GM18498 (cell line): ENCODE measurements around the gene MLXIP.
"Not testable (repeated sequence)": the region's sequence is repeated elsewhere in the genome, so short reads cannot be mapped to it uniquely, and the experiment has no call there.

ENCODE experiments used
- ATAC-seq: cut with Tn5 transposase; IDR thresholded peaks from one replicate; pipeline ENCODE4 v1.9.1; 2021; ENCODE audit warnings: mild to moderate bottlenecking, moderate library complexity; ENCODE audit not compliant: unreplicated experiment

The MLXIP gene

DNA sequence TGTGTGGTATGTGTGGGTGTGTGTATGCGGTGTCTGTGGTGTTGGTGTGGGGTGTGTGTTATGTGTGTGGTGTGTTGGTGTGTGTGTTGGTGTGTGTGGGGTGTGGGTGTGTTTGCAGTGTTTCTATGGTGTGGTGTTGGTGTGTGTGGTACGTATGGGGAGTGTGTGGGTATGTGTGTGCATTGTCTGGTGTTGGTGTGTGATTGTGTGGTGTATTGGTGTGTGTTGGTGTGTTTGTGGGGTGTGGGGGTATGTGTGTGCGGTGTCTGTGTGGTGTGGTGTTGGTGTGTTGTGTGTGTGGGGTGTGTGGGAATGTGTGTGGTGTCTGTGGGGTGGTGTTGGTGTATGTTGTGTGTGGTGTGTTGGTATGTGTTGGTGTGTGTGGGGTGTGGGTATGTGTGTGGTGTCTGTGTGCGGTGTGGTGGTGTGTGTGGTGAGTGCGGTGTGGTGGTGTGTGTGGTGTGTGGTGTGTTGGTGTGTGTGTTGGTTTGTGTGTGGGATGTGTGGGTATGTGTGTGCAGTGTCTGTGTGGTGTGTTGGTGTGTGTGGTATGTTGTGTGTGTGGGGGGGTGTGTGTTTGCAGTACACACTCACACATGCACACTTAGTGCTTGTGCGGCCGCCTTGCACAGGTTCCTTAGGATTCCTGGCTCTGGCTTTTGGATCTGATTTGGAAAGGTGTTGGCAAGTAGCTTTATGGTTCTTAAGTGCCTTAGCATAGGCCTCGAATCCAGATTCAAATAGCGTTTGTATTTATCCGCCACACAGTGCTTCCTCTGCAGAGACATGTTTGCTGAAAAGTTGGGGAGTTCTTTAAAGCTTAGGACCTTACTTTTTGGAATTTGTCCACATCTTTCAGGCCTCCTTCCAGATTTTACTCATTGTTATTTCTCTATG is 16.4 kb downstream of the MLXIP start:
- no peak for ATAC-seq

GRCh38 chr12:122096014-122096413 is 17.5 kb downstream of the MLXIP start:
- ATAC-seq, result no peak

DNA sequence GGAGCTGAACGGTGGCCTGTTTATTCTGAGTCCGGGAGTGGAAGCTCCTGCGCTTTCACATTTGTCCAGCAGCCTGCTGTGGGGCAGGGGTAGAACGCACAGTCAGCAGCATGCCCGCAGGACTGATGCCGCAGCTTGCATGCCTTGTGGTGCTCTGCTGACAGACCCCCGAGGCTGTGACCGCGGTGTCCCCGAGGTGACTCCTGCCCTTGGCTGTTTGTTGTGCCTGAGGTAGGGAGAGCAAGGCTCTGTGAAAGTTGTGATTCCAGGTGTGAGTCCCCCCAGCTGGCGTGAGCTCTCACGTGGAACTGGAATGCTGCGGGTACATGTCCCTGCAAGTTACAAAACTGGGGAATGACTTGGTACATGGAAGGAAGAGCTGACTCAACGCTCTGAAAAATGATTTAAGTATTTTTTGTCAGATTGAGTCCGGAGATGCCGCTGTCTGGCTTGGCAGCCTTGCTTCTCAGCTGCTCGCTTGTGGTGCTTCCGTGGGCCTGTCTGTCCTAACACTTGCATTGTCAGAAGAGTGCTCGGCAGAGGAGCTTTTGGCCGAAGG is 18.1 kb downstream of the MLXIP start:
- ATAC-seq, result no peak

DNA sequence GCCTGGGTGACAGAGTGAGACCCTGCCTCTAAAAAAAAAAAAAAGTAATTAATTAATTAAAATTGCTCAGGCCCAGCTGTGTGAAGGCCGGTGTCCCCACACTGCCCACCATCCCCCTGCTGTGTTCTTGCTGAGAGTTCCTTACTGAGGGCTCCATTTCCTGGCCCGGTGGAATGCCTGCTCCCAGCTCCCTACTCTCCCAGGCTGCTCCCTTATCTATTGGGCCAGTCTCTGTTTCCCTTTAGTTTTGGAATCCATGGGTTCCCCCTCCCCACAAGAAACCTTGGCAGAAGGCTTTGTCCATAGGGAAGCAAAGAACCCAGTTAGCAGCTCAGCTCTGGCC is 19.0 kb downstream of the MLXIP start:
- ATAC-seq, result no peak

GRCh38 chr12:122097927-122098756 is 19.6 kb downstream of the MLXIP start:
- no peak for ATAC-seq

DNA sequence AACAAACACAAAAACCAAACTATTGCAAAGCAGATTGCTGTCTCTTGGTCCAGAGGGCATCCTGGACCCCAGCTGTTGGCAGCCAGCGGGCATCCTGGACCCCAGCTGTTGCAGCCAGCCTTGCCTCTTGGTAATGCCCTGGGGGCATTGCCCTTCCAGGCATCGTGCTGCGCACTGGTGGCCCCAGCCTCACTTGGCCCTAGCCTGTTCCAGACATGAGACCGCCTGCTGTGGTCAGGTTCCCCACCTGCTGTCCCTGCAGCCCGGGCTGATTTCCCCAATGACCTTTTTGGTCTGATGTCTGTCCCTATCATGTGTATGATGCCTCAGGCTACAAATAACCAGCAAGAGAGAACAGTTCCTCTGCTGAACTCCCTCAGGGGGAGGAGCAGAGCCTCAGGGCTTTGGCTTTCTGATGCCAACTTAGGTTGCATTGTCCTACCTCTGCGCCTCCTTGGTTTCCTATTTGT is 20.8 kb downstream of the MLXIP start:
- ATAC-seq, result no peak

- no peak for ATAC-seq
Observed at GRCh38 chr12:122099856-122100255, 21.3 kb downstream of the MLXIP start.

DNA sequence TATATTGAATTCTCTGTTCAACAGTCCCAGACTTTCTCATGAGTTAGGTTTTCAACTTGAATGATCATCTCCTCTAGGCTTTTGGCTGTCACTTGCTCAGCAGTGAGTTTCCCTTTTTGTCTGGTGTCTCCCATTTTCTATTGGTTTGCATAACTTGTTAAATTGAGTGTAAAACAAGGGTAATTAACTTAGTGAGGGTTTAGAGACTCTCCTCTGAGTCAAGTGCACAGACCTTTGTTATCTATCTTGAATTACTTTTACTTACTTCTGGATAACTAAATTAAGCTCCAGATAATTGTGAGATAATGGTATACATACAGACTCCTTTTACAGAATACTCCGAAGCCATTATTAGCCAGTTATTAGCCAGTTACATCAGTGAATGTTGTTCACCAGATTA is 22.0 kb downstream of the MLXIP start:
- no peak for ATAC-seq

DNA sequence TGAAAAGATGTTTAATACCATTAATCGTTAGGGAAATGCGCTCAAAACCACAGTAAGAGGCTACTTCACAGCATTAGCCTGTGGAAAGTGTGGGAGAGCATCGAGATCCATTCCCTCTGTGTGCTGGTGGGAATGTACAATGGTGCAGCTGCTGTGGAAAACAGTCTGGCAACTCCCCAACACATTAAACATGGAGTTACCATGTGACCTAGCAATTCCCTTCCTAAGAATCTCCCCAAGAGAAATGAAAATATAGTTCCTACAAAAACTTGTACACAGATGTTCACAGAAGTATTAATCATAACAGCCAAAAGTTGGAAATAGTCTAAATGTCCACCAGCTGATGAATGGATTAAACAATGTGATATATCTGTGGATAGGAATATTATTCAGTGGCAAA is 23.8 kb downstream of the MLXIP start:
- no peak for ATAC-seq

DNA sequence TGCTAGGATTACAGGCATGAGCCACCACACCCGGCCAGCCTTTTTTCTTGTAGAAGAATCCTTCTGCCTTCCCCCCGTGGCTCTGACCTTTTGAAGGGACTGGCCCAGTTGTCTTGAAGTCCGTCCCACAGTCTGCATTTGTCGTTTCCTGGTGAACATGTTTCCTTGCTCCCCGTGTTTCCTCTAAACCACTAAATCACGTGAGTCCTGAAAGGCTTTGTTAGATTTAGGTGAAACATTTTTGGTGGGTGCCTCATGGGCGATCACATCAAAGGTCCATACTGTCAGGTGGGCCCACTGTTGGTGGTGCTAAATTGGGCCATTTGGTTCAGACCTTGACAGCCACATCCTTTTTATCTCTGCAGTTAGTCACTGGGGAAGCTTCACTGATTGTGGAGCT is 26.3 kb downstream of the MLXIP start:
- no peak for ATAC-seq

GRCh38 chr12:122105496-122105895 is 26.9 kb downstream of the MLXIP start:
- not testable (repeated sequence) for ATAC-seq

GRCh38 chr12:122106843-122107242 is 28.3 kb downstream of the MLXIP start:
- ATAC-seq, result no peak

DNA sequence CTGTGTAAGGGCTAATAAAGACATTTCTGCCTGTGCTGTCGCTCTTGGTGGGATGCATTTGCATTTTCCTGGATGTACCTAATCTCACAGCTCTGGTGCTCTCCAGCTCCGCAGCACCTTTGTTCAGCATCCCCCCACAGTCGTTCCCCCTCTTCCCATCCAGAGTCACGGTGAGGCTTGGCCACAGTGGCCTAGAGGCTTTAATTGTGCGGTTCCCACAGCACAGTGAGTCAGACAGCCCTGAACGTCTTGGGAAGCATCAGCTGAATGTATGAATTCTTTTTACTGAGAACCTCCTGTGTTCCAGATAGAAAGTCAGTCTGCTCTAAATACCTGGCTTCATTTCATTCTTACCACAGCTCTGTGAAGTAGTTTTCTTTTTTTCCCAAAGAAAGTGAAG is 28.7 kb downstream of the MLXIP start:
- ATAC-seq, result no peak

- ATAC-seq, result no peak
Observed at GRCh38 chr12:122111089-122111641, 32.6 kb downstream of the MLXIP start.

- no peak for ATAC-seq
Observed at GRCh38 chr12:122116707-122117535, 38.4 kb downstream of the MLXIP start.

DNA sequence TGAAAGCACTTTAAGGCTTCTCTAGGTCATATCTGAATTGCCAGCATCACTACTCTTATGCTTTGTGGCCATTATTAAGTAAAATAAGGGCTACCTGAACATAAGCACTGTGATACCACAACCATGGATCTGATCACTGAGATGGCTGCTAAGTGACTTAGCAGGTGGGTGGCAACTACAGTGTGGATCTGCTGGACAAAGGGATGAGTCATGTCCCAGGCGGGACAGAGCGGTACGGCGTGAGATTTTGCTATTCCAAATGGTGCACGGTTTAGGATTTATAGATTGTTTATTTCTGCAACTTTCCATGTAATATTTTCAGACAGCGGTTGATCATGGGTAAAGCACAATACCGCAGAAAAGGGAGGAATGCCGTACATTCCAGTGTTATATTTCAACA is 39.4 kb downstream of the MLXIP start:
- no peak for ATAC-seq

DNA sequence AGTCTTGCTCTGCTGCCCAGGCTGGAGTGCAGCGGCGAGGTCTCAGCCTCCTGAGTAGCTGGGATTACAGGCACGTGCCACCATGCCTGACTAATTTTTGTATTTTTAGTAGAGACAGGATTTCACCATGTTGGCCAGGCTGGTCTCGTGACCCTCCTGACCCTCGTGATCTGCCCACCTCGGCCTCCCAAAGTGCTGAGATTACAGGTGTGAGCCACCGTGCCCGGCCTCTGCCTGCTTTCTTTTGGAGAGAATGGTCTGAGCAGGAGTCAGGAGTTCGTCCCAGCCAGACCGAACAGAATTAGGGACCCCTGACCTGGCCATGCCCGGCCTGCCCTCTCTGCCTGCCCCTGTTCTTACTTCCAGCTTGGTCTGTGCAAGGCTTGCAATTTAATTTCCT is 42.8 kb downstream of the MLXIP start:
- ATAC-seq, result not testable (repeated sequence)

GRCh38 chr12:122121745-122122144 is 43.2 kb downstream of the MLXIP start:
- no peak for ATAC-seq

DNA sequence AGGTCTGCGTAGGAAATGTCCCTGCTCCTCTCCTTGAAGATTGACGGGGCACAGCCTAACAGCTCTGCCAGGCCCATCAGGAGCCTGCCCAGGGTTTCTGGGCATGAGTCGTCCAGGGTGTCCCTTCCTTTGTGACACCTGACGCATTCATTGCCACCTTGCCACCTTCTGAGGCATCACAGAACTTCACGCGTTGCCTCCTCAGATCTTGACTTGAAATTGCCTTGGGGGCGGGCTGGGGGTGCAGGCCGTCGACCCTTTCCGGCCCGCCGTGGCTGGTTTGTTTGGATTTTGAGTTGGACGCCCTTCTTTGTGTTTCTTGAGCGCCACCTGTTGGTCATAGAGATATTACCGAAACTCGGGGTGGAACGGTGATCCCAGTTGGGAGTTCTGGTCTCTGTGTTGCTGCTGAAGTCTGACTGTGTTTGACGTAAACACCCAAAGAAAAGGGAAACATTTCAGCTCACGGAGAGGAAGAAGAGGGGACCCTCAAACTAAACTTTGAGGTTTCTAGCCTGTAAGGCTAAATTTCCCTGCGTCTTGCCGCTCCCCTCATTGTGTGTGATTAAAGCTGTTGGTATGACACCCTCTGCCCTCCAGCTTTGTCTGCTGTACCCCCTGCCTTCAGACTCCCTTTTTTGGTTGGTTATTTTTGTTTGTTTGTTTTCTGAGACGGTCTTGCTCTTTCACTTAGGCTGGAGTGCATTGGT is 44.6 kb downstream of the MLXIP start:
- ATAC-seq, result no peak

DNA sequence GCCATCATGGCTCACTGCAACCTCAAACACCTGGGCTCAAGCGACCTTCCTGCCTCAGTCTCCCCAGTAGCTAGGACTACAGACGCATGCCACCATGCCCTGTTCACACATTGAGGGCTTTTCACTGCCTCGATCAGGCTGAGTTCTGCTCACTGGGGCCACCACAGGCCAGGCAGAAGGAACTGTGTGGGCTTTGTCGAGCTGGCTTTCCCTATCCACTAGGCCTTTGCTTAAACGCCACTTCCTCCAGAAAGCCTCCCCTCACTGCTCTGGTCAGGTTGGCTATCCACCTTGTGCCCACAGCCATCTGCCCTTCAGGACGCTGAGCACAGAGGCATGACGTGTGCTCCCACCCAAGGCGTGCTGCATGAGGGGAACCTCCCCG is 45.2 kb downstream of the MLXIP start:
- ATAC-seq, result no peak
